Left ventricle myocardium superior (tissue), 1 donor: Measurements from ENCODE around the gene ABCG2. TPM values are rescaled to one million over a fixed set of nuclear protein-coding genes. Genes with fewer than 3 reads are reported as not detected.
"Not testable (repeated sequence)": the region's sequence is repeated elsewhere in the genome, so short reads cannot be mapped to it uniquely, and the experiment has no call there.

ENCODE experiments used
- ATAC-seq: fragments of 200-7000 bp; cut with Tn5 transposase; one replicate; pipeline ENCODE4 v1.9.1; 2020; ENCODE audit warnings: mild to moderate bottlenecking, moderate library complexity
- DNase-seq: peaks from one replicate; pipeline ENCODE4 v3.0.0-alpha.2; 2020
- intact Hi-C: fragments of 100-400 bp; cut with micrococcal nuclease; formaldehyde crosslinking; loops from one replicate; pipeline ENCODE4 v1.11.0; 2022
- total RNA-seq: library from RNA; stranded (reverse); fragmentation: NEBNext Ultra II Directional; extraction: Animal tissue kit (Norgen Biotek cat#: 25700); gene quantifications from one replicate; pipeline ENCODE4 v1.2.1, GENCODE V29; 2021
- donor health status: DM: no; HTN: yes; CAD: no; lungs with severe emphysema.

ABCG2 gene
- total RNA-seq, 1 donor from 2014 or later = 0.97 TPM

DNA sequence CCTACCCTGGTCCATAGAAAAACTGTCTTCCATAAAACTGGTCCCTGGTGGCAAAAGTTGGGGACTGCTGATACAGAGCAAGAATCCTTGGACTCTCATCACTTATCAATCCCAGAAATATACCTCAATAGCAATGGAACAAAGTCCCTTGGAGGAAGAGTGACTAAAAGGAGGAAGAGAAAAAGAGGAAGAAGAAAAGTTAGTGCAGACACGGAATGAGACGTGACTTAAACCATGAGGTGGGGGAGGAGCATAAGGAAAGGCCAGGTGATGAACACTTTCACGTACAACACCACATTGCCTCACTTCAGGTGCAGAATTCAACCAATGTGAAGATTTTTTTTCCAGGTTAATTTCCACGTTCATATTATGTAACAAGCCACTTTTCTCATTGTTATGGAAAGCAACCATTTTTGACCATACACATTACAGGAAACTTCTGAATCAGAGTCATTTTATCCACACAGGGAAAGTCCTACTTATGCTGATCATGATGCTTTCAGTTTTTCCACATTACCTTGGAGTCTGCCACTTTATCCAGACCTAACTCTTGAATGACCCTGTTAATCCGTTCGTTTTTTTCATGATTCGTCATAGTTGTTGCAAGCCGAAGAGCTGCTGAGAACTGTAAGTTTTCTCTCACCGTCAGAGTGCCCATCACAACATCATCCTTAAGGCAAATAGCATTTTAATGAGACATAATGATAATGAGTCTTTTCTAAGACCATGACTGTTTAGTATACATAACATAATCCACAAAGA, 27.7 kb downstream of the ABCG2 start:
- intact Hi-C loops = no loop called here
- ATAC-seq (no peak), DNase-seq (no peak)

DNA sequence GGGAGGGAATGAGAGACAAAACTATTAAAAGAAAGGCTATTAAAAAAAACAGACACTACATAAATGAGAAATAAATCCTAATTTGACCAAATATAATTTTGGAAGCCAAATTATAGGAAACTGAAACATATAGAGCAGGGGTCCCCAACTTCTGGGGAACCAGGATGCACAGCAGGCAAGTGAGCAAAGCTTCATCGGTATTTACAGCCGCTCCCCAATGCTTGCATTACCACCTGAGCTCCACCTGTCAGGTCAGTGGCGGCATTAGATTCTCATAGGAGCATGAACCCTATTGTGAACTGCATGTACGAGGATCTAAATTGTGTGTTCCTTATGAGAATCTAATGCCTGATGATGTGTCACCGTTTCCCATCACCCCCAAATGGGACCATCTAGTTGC, 28.4 kb downstream of the ABCG2 start:
- no peak for ATAC-seq

DNA sequence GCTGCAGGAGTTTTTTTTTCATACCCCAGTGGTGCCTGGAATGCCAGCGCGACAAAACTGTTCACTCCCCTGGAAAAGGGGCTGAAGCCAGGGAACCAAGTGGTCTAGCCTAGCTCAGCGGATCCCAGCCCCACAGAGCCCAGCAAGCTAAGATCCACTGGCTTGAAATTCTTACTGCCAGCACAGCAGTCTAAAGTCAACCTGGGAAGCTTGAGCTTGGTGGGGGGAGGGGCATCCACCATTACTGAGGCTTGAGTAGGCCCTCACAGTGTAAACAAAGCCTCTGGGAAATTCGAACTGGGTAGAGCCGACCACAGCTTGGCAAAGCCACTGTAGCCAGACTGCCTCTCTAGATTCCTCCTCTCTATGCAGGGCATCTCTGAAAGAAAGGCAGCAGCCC, 36.2 kb downstream of the ABCG2 start:
- intact Hi-C loops, DNase-seq, ATAC-seq: not testable (repeated sequence)

More for the DNA sequence above, 28.4 kb downstream of the ABCG2 start:
- intact Hi-C loops = no loop called here
- no peak for DNase-seq

DNA sequence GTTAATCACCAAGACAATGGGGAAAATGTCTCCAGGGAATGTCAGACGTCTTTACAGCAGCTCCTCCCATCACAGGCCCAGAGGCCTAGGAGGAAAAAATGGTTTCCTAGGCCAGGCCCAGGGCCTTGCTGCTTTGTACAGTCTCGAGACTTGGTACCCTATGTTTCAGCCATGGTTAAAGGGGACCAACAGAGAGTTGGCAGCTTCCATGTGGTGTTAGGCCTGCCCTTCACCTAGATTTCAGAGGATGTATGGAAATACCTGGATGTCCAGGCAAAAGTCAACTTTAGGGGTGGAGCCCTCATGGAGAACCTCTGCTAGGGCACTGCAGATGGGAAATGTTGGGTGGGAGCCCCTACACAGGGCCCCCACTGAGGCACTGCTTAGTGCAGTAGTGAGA, 38.5 kb downstream of the ABCG2 start:
- DNase-seq (no peak), ATAC-seq (no peak)
- intact Hi-C loops = no loop called here

DNA sequence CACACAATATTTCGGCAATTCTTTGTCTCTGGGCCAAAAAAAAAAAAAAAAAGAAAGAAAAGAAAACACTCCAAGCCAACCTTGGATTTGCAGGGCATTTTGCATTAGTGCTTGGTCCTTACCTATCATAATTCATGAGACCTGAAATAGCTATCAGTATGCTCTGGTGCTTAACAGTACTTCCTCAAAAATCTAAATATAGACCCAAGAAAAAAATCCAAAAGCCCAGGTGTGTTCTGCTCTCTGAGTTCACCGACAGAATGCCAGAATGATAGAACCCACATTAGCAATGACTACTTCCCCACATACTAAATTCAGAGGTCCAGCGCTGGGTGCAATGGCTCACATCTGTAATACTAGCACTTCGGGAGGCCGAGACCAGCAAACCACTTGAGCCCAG, 42.9 kb downstream of the ABCG2 start:
- ATAC-seq (no peak), DNase-seq (no peak)
- intact Hi-C loops = no loop called here

DNA sequence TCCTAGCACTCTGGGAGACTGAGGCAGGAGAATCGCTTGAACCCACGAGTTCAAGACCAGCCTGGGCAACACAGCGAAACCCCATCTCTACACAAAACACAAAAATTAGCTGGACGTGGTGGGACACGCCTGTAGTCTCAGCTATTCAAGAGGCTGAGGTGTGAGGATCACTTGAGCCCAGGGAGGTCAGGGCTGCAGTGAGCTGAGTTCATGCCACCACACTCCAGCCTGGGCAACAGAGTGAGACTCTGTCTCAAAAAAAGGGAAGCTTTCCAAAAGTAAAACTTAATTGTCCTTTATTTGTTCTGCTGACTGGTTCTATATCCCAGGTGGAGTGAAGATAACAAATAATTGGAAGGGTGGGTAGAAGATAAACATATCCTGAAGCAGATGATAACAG, 45.6 kb downstream of the ABCG2 start:
- intact Hi-C loops = no loop called here
- no peak for ATAC-seq
- DNase-seq = no peak

DNA sequence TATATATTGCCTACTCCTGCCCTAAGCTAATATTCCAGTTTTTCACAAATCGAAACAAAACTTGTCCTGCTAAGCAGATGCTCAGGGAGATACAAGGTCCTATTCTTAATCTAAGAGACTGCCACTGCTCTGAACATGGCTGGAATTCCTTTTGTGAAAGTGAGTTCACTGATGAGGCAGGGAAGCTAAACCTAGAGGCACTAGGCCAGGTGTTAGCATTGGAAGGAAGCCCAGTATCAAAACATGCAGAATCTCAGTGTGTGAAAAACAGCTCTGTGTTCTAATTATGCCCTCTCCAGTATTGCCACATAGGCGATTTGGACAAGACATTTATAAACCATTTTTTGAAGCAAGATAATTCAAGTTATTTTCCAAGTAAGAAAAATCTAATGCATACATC, 47.6 kb downstream of the ABCG2 start:
- DNase-seq (no peak), ATAC-seq (no peak)
- intact Hi-C loops = no loop called here

DNA sequence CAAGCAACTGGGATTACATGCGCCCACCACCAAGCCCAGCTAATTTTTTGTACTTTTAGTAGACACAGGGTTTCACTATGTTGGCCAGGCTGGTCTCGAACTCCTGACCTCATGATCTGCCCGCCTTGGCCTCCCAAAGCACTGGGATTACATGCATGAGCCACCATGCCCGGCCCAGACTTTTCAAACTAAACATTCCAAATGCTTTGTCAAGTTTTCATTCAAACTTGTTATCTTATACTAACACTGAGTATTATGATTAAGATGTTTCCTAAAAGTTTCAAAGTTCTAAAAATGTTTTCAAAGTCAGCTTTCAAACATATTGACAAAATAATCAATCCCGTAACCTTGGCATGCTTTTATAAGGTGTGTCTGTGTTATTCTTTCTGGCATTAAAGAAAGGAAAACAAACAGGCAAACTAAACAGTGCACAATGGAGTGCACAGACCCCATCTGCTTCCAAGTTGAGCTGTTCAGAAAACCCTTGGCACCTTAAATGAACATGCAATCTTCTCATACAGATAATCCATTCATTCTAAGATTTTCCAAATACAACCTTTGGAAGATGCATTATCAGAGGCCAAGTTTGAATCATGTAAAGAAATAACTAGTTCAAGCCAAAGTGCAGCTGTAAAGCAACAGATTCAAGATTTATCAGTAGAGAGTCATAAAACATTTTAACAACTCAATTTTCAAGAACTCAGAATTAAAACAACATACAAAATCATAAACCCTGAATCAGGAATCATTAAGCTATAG, 49.1 kb downstream of the ABCG2 start:
- intact Hi-C loops = no loop called here
- no peak for ATAC-seq
- no peak for DNase-seq

DNA sequence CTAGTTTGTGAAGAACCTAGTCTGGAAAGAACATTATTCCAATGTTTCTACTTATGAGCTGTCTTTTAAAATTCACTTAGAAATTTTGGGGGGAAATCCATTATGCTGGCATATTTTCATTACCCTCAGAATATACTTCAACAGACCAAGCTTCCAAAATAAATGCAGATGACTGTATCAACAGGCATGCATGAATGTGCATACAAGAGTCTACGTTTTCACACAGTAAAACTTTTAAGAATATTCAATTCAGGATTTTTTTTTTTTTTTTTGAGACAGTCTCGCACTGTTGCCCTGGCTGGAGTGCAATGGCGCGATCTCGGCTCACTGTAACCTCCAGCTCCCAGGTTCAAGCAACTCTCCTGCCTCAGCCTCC, 49.7 kb downstream of the ABCG2 start:
- intact Hi-C loops = no loop called here
- DNase-seq (no peak), ATAC-seq (no peak)

DNA sequence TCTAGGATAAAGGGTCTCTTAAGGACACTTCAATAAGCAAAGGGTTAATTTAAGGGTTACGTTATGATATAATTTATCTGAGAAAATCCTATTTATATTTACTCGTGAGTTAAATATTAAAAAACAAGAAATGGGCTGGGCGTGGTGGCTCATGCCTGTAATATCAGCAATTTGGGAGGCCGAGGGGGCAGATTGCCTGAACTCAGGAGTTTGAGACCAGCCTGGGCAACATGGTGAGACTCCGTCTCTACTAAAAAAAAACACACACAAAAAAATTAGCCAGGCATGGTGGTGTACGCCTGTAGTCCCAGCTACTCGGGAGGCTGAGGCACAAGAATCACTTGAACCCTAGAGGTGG, 50.4 kb downstream of the ABCG2 start:
- DNase-seq, ATAC-seq, intact Hi-C loops: not testable (repeated sequence)

DNA sequence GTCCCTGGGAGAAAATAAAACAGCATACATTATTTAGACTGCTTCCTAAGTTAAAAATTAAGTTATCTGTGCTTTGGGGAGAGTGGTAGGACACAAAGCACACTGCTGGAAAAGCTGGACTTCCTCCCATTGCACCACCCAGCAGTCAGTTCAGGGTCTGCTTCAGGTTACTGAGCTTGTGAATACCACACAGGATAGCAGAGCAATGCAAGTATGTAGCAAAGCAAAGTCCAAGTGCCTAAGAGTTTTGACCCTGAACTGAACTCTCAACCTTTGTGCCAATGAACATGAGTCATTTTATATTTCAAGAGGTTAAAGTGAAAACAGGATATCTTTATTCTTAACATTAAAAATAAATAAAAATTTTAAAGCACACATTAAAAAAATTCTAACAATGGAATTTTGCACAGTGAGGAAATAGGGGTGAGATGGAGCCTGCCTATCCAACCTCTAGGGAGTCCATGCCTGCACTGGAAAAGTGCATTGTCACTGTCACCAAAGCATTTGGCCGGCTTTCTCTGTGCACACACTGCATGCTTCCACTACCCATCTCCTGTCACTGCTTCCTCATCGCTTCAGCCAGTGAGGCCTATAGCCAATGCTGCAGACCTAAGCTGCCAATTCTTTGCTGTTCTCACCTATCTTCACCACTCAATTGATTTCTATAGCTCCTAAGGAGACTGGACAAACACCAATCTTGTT, 50.9 kb downstream of the ABCG2 start:
- intact Hi-C loops = no loop called here
- DNase-seq (no peak), ATAC-seq (peak; percentile 76)

DNA sequence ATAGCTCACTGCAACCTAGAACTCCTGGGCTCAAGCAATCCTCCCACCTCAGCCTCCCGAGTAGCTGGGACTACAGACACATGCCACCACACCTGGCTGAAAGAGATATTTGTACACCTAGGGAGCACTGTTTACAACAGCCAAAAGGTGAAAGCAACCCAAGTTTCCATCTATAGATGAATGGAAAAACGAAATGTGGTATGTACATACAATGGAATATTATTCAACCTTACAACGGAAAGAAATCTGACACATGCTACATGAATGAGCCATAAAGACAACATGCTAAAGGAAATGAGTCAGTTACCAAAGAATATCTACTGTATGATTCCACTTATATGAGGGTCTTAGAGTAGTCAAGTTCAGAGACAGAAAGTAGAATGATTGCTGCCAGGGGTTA, 52.2 kb downstream of the ABCG2 start:
- intact Hi-C loops = no loop called here
- ATAC-seq (no peak), DNase-seq (no peak)

DNA sequence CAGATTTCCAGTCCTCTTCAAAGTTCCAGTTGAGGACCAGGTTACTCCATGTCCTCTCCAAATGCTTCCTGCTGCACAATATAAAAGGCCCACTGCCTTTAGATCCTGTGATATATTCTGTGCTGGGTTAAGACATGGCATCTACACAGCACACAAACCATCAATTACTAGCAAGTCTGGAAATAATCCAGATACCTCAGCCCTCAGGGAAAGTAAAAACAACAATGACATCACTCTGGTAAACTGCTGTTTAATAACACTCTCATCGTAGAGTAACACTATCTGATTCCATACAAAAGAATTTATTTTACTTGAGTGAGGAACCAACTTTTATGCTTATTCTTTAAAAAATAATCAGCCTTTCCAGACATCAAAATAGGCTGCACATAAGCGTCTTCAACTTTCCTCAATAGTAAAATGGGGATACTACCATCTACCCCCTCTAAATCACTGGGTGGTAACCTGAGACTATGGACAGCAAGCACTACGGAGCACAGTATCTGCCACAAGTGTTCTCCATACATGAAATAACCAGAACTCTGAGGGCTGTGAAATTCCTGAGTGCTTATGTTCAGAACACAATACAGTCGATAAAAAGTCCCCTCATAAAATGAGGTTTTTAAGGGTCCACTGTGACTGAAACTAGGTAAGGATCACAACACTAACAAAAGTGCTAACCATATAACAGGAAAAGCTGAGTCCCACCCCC, 53.4 kb downstream of the ABCG2 start:
- DNase-seq (no peak), ATAC-seq (no peak)
- intact Hi-C loops = no loop called here

DNA sequence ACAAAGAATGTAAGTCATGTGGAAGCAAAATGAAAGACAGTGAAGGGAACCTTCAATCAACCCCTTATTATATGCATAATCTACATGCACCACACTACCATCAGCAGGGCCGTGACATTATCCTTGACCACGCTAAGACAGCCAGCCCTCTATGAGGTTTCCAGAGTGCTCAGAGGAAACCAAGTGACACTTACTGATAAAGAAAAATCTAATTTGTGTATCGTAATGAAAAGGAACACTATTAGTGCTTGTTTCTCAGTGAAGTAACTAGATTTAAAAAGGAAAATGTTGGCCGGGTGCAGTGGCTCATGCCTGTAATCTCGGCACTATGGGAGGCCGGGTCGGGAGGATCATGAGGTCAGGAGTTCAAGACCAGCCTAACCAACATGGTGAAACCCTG, 56.4 kb downstream of the ABCG2 start:
- intact Hi-C loops = no loop called here

DNA sequence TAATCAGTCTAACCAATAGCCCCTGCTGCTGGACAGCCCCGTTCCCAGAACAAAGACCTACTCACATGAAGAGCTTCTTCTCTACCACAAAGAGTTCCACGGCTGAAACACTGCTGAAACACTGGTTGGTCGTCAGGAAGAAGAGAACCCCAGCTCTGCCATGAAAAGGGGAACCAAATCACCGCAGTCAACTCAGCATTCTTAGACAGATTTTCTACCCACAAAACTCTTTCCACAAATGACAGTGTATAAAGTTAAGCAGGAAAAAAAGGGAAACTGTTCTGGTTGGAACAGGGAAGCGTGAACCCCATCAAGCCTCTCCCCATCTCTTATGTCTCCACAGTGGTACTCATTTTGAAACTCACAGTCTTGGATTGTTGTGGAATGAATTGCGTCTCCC, 57.3 kb downstream of the ABCG2 start:
- ATAC-seq = peak; percentile 61
- DNase-seq = no peak
- intact Hi-C loops = no loop called here

More for the DNA sequence above, 56.4 kb downstream of the ABCG2 start:
- ATAC-seq (no peak), DNase-seq (no peak)

DNA sequence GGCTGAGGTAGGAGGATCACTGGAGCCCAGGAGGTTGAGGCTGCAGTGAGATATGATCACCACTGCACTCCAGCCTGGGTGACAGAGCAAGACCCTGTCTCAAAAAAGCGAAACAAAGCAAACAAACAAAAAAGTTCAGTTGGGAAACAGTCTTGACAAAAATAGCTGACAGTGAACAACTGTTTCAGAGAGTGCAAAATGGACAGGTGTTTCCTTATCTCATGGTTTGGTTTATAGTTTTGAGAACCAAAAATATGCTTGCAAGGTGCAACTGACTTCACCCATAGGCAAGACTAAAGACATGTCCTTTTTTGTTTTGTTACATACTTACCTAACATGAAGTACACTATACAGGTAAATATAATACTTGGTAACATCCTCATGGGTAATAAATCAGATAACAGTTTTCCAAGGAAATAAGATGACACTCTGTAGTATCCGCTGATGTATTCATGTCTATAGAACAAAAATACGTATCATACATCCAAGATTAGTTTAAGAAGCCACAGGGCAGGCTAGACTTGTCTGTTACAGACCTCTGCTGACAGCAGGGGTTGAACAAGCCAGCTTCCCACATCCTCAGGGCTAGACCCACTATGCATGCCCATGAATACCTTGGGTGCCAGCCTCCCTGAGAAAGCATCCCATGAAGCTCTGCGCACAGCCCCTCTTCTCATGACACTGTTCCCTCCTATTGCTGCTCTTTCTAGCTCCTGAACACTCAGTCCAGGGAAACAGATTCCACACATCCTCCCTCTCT, 59.3 kb downstream of the ABCG2 start:
- DNase-seq (no peak), ATAC-seq (no peak)
- intact Hi-C loops = no loop called here

DNA sequence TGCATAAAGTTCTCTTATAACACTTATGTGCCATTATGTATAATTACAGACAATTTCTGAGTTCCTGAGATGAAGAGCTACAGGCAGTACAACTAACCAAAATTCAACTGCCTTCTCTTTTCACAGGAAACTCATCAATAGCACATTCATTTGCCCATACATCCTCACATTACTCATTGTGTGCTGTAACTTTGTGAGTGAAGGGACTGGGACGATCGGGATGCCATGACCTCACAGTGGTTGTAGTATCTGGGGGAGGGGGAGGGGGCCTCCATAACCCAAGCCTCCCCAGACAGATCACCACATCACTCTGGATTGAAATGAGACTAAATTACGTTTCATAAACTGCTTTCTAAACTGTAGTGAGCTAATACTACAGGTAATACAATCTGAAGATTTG, 60.7 kb downstream of the ABCG2 start:
- intact Hi-C loops = no loop called here
- ATAC-seq = no peak
- no peak for DNase-seq

DNA sequence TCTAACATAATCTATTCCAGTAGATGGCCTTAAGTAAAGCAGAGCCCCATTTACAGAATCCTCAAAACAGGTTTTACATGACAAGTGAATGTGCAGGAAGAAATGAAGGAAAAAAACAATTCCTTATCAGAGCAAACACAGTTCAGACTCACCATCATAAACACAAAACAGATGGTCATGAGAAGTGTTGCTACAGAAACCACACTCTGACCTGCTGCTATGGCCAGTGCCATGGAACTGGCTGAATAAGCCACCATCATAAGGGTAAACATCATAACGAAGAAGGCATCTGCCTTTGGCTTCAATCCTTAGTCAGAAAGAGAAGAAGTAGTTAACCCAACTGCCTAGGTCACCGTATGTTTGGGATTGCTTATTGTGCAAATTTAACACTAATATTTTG, 61.1 kb downstream of the ABCG2 start:
- ATAC-seq (no peak), DNase-seq (no peak)
- intact Hi-C loops = no loop called here

DNA sequence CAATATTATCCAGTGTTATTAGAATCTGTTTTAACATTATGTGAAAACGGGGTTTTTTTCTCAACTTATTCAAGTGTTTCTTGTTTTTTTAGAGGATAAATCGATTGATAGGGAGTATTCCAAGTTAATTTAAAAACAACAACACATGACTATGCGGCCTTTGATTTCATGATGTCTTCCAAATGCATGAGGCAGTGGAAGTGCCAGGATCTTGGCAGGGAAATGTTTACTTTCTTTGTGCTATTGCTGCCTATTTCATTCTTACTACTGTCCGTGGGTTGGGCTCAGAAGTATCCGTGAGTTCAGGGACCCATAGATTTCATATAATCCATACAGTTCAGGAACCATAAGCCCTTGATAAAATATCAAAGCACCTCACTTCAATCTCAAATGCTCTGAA, 64.6 kb downstream of the ABCG2 start:
- ATAC-seq = no peak
- no peak for DNase-seq
- intact Hi-C loops = no loop called here
